ENCODE measurements around the gene RASSF1.

- TF ChIP-seq CTCF (IDR thresholded peaks at IDR 0.05; ENCODE audit: borderline replicate concordance, extremely low read depth, low read length, poor library complexity, severe bottlenecking) (no peak), EZH2 (IDR thresholded peaks at IDR 0.05; ENCODE audit: borderline replicate concordance, low read depth, low read length, severe bottlenecking) (no peak)
Measured at GRCh38 chr3:50383750-50384149, 43.1 kb upstream of the RASSF1 start.

All from DND-41 (cell line).